ENCODE results near the gene ATP2C2.

DNA sequence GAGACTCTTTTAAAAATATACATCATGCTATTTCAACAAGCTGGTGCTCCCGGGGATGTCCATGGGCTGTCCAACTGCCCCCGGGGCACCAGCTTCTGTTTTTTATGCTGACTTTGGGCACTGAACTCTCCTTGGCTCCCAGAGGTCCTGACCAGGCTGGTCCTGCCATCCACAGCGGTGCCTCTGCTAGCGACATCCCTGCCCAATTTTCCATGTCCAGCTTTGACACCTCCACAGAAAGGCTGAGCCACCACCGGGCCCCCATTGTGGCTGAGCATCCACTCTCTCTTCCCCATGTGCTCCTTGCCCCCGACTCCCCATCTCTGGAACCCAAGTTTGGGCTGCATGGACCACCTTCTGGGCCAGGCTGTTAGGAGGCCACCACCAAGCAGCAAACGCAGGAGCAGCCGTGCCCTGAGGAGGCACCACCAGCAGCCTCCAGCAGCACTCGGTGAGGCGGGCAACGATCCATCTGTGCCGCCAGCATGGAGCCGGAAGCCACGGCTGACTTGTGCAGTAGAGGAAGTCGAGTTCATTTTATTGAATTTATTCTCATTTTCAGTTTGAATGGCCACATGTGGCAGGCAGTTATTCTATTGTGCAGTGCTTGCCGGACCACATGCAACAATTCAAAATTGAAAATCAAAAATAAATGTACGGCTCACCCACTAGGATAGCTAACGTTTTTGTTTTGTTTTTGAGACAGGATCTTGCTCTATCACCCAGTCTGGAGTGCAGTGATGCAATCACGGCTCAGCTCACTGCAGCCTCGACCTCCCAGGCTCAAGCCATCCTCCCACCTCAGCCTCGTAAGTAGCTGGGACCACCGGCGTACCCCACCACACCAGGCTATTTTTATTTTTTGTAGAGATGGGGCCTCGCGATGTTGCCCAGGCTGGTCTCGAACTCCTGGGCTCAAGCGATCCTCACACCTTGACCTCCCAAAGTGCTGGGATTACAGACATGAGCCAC lies 139.0 kb downstream of the ATP2C2 start:
- peak; percentile 81 for TF ChIP-seq POLR2A (IDR thresholded peaks at IDR 0.05; ENCODE audit: low read depth, low read length)
- TF ChIP-seq TAF1 (IDR thresholded peaks at IDR 0.05; ENCODE audit: borderline replicate concordance, low read depth, low read length) = no peak
- TF ChIP-seq POLR2AphosphoS5 (IDR thresholded peaks at IDR 0.05; ENCODE audit: low read depth, low read length) = peak; percentile 59; the same call in 1 of the 2 replicates

Data from GM12892 (cell line).